Astrocyte of the cerebellum (primary cell): ENCODE measurements around the gene MAPK8.

ENCODE experiments used
- DNase-seq: peaks from one replicate; pipeline ENCODE4 v3.0.0-alpha.2; 2011; ENCODE audit warnings: low read depth
- H3K4me3 ChIP-seq: 2 replicates; pipeline ENCODE4 v1.5.1; 2011; ENCODE audit warnings: mild to moderate bottlenecking, low read depth, low read length, moderate library complexity
- CTCF ChIP-seq: IDR thresholded peaks from 2 replicates; pipeline ENCODE4 v1.5.1; 2012; ENCODE audit warnings: low read length, low read depth, moderate library complexity, mild to moderate bottlenecking; ENCODE audit errors: missing control alignments
- in situ Hi-C: cut with HindIII; loops from 2 replicates; pipeline ENCODE4 v1.10.0; 2017; ENCODE audit warnings: low sequenced_read_pairs

Gene MAPK8

DNA sequence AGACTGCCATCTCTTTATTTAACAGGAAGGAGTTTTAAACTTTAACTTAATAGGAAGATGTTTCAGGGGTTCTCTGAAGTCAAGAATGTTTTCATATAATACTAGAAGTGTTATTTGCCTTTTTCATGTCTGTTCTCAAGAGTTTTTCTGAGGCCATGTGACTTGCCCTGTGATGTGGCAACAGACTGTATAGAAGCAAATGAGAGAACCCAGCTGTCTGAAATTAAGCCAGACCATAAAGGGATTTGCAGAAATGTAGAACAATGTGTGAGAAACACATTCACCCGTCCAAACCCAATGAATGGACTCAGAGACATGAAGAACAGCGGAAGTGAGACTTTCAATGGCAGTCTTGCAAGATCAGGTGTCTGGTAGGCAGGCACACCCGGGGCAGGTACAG is 23.8 kb downstream of the MAPK8 start:
- no peak overlapping the region for H3K4me3 ChIP-seq
- in situ Hi-C loops = no loop called here
- no peak for TF ChIP-seq CTCF
- DNase-seq = no peak

DNA sequence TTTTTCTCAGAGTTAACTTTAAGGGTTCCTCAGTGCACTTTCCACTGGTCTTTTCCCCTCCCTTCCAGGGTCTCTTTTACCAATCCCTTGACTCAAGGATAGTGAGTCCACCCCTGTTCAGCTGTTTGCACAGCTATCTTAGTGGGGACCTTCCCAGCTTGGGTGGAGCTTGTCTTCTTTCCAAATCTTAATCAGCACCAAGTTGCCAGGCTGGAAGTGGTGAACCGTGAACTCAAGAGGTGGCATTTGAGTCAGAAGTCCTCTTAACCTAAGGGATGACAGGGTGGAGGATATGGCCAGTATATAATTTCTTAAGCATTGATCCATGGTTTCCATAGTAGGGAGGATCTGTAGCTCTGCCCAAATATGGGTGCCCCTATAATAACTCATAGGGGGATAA is 25.0 kb downstream of the MAPK8 start:
- TF ChIP-seq CTCF = no peak
- no peak overlapping the region for H3K4me3 ChIP-seq
- DNase-seq = no peak
- in situ Hi-C loops = no loop called here

DNA sequence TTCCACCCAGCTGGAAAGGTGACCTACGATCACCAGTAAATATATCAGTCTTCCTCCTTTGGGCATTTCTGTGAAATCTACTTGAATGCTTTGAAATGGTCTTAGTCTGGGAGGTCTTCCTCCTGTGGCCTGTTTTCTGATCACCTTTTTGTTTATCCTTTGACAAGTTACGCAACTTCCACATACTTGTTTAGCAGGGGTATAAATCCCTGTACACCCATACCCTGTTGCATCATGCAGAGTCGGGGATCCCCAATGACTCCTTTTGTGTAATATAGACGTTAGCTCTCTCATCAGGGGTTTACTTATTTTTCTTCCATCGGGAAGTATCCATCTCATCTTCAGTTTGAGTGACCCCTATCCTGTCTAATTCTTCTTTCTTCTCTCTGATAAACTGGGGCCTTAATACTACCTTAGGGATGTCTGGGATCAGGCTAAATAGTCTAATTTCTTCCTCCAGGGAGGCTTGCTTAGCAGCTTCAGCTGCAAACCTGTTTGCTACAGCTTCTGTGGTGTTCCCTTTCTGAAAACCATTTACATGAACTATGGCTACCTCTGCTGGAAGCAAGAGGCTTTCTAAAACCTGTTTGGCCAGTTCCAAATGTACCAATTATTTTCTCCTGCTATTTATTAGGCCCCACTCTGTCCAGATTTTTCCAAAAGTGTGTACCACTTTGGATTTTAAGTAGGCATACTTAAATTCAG is 25.8 kb downstream of the MAPK8 start:
- TF ChIP-seq CTCF = no peak
- no peak for DNase-seq
- H3K4me3 ChIP-seq = no peak overlapping the region
- in situ Hi-C loops = no loop called here

DNA sequence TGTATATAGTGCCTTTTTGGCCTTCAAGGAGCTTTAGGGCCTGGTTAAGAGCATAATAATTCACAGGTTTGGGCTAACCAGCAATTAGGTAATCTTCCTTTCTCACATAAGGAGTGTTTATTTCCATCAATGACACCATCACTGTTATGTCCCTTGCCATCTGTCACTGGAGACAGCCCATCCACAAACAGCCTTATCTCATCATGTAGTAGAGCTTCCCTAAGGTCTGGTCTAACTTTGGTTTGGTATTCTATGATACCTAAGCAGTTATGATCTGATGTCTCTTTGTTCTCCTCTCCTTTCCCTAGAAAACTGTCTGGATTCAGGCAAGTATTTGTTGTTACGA is 26.4 kb downstream of the MAPK8 start:
- in situ Hi-C loops = no loop called here
- no peak overlapping the region for H3K4me3 ChIP-seq
- no peak for DNase-seq
- TF ChIP-seq CTCF = no peak

DNA sequence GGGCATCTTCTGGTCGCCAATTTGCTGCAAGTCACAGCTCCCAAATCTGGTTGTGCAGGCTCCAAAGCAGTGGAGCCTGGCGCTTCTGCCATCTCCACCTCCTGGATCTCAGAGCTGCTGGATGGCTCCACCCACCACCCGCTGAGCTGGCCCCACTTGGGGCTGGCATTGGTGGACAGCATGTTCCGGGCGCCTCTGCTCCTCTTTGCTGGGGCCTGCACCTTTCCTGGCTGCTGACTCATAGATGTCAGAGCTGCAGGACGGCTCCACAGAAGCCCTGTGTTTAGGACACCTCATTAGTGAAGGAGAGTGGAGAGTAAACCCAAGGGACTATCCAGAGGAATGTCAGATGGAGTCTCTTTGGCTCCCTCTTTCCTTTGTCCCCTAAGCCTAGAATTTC is 27.4 kb downstream of the MAPK8 start:
- in situ Hi-C loops = no loop called here
- DNase-seq = no peak
- H3K4me3 ChIP-seq = no peak overlapping the region
- TF ChIP-seq CTCF = no peak

GRCh38 chr10:48335788-48336187 is 29.3 kb downstream of the MAPK8 start:
- H3K4me3 ChIP-seq = no peak overlapping the region
- in situ Hi-C loops = no loop called here
- DNase-seq = no peak
- TF ChIP-seq CTCF = no peak
